HepG2 (cell line): Measurements from ENCODE around the gene ID3. TPM values are rescaled to one million over a fixed set of nuclear protein-coding genes. Genes with fewer than 3 reads are reported as not detected.

ENCODE experiments used
- ATAC-seq: fragments of 200-7000 bp; cut with Tn5 transposase; 3 replicates; pipeline ENCODE4 v1.9.1; 2020; ENCODE audit warnings: mild to moderate bottlenecking, moderate library complexity
- BruUV-seq: library from RNA; stranded (reverse); fragments of 400-500 nt; replicated peaks from 2 replicates; lab custom pipeline; 2021; lab: Mats Ljungman, UMichigan
- CTCF ChIA-PET: fragments of 300-600 bp; formaldehyde crosslinking; extraction: SDS; loops from one replicate; lab custom pipeline; 2021; ENCODE audit warnings: low total read pairs, inconsistent platforms, low intra/inter-chr PET ratio; lab: Yijun Ruan, JAX
- POLR2A ChIA-PET: fragments of 350-600 bp; sonication (Branson Sonifier 250); formaldehyde crosslinking; loops from one replicate; lab custom pipeline; 2020; ENCODE audit warnings: antibody characterized with exemption, inconsistent platforms; lab: Yijun Ruan, JAX
- DNase-seq: peaks from one replicate; pipeline ENCODE4 v3.0.0-alpha.2; 2015; ENCODE audit warnings: low spot score
- FAIRE-seq: peaks from 3 replicates; lab custom pipeline; 2011; peaks lifted over from hg19 to GRCh38; lab: Jason Lieb, UNC
- H2AFZ ChIP-seq: one replicate; pipeline ENCODE4 v1.6.1; 2011; ENCODE audit warnings: low read length, inconsistent platforms
- H3K27ac ChIP-seq: fragments of 300-600 bp; 3 replicates; pipeline ENCODE4 v1.8.0; 2011; ENCODE audit warnings: mixed run types, mild to moderate bottlenecking, mixed read lengths, low read length, inconsistent platforms; ENCODE audit not compliant: insufficient read depth; ENCODE audit errors: extremely low read length
- H3K27me3 ChIP-seq, 2 experiments: fragments of 200-600 bp in 1 of 2; 2 replicates in 1 of 2; 3 replicates in 1 of 2; pipeline versions ENCODE4 v1.6.0 to v1.8.0; 2011; ENCODE audit warnings: low read length in 2 of 2, mild to moderate bottlenecking in 2 of 2, moderate library complexity in 2 of 2, inconsistent platforms in 1 of 2; ENCODE audit not compliant: insufficient read depth in 2 of 2, control insufficient read depth in 1 of 2
- H3K36me3 ChIP-seq, 2 experiments: fragments of 200-600 bp in 1 of 2; replicated peaks in 1 of 2; 2 replicates in 1 of 2; 3 replicates in 1 of 2; pipeline versions ENCODE4 v1.5.1 to v1.8.0; 2011; ENCODE audit warnings: low read length in 2 of 2, inconsistent platforms in 1 of 2; ENCODE audit not compliant: insufficient read depth in 2 of 2, control insufficient read depth in 1 of 2
- H3K4me1 ChIP-seq: 2 replicates; pipeline ENCODE4 v1.5.1; 2012; ENCODE audit warnings: low read length, inconsistent platforms; ENCODE audit not compliant: insufficient read depth
- H3K4me2 ChIP-seq: 2 replicates; pipeline ENCODE4 v1.6.0; 2011; ENCODE audit warnings: low read depth, low read length, inconsistent platforms
- H3K4me3 ChIP-seq, 3 experiments: fragments of 200-600 bp in 1 of 3; sonication (generic), shearing (Covaris generic) in 1 of 3; replicated peaks in 1 of 3; 2 replicates each; pipeline ENCODE4 v1.5.1; 2011 to 2016; ENCODE audit warnings: low read length in 3 of 3, inconsistent platforms in 2 of 3, low read depth in 2 of 3, mild to moderate bottlenecking in 2 of 3, control low read depth in 1 of 3, mixed read lengths in 1 of 3; ENCODE audit not compliant: insufficient read depth in 1 of 3
- H3K79me2 ChIP-seq: one replicate; pipeline ENCODE4 v1.6.1; 2011; ENCODE audit warnings: low read length, inconsistent platforms; ENCODE audit not compliant: insufficient read depth
- H3K9ac ChIP-seq: 2 replicates; pipeline ENCODE4 v1.6.0; 2011; ENCODE audit warnings: mild to moderate bottlenecking, low read depth, low read length, inconsistent platforms; ENCODE audit not compliant: insufficient read depth
- H3K9me3 ChIP-seq: 2 replicates; pipeline ENCODE4 v1.5.1; 2012; ENCODE audit warnings: mild to moderate bottlenecking, low read length
- H4K20me1 ChIP-seq: 2 replicates; pipeline ENCODE4 v1.6.0; 2011; ENCODE audit warnings: inconsistent platforms, mild to moderate bottlenecking, low read length, moderate library complexity; ENCODE audit not compliant: insufficient read depth
- HDAC2 ChIP-seq: sonication (generic); formaldehyde crosslinking; IDR thresholded peaks from 2 replicates; pipeline ENCODE4 v1.4.0; 2020; ENCODE audit warnings: missing genetic modification reagents
- HMG20B ChIP-seq: conservative IDR thresholded peaks from 2 replicates; pipeline ENCODE4 v1.6.1; 2016; ENCODE audit warnings: missing genetic modification reagents, missing compliant biosample characterization
- KDM5B ChIP-seq: sonication (generic); formaldehyde crosslinking; IDR thresholded peaks from 2 replicates; pipeline ENCODE4 v1.4.0; 2020; ENCODE audit warnings: missing genetic modification reagents, mild to moderate bottlenecking, borderline replicate concordance
- ZFP82 ChIP-seq: sonication (generic); formaldehyde crosslinking; IDR thresholded peaks from 2 replicates; pipeline ENCODE4 v1.5.1; 2020; ENCODE audit warnings: mild to moderate bottlenecking, missing genetic modification reagents, borderline replicate concordance
- ZNF292 ChIP-seq: sonication (generic); formaldehyde crosslinking; IDR thresholded peaks from 2 replicates; pipeline ENCODE4 v1.8.1; 2022; ENCODE audit warnings: mild to moderate bottlenecking, low read depth, missing genetic modification reagents, borderline replicate concordance
- WGBS: methylation state at CpG from one replicate; pipeline ENCODE4 v1.1.6; 2017; ENCODE audit warnings: low lambda C conversion rate; 5-methylcytosine and 5-hydroxymethylcytosine counted together
- in situ Hi-C: cut with HindIII; loops from 2 replicates; pipeline ENCODE4 v1.10.0; 2017; ENCODE audit warnings: low pct_unique_long_range_greater_than_20kb; ENCODE audit not compliant: extremely low pct_ligation_motif_present
- intact Hi-C: fragments of 100-400 bp; cut with micrococcal nuclease; formaldehyde crosslinking; loops from one replicate; pipeline ENCODE4 v1.10.0; 2022; ENCODE audit not compliant: unreplicated experiment
- polyA plus RNA-seq, 8 experiments: library from polyadenylated mRNA; depleted of rRNA in 3 of 8; stranded (reverse) in 7 of 8; unstranded in 1 of 8; fragments of >200 nt; fragmentation: Illumina TruSeq in 4 of 8; extraction: Trizol in 4 of 8; gene quantifications; 2 replicates each; pipeline versions ENCODE4 v1.2.1 to v1.2.3, GENCODE V29; 2011 to 2016; ENCODE audit warnings: low read depth in 4 of 8, missing spikeins in 1 of 8, mixed read lengths in 1 of 8; ENCODE audit not compliant: insufficient read depth in 1 of 8
- total RNA-seq, 5 experiments: library from RNA; depleted of rRNA; stranded (reverse); fragments of >200 nt; fragmentation: Illumina TruSeq; extraction: Trizol; gene quantifications; 2 replicates each; pipeline ENCODE4 v1.2.3, GENCODE V29; 2016; ENCODE audit warnings: low read depth in 1 of 5
- TF ChIP-seq, protein P1 (sequence below): sonication (generic); formaldehyde crosslinking; IDR thresholded peaks from 2 replicates; pipeline ENCODE4 v1.8.1; 2023; ENCODE audit warnings: mild to moderate bottlenecking, moderate library complexity, missing genetic modification reagents

Gene ID3
- total and polyA plus RNA-seq, 2 of the 13 experiments (the other 11 are each of a cell fraction or from before 2014, with no cell fraction given), result 64.8 to 115 TPM

DNA sequence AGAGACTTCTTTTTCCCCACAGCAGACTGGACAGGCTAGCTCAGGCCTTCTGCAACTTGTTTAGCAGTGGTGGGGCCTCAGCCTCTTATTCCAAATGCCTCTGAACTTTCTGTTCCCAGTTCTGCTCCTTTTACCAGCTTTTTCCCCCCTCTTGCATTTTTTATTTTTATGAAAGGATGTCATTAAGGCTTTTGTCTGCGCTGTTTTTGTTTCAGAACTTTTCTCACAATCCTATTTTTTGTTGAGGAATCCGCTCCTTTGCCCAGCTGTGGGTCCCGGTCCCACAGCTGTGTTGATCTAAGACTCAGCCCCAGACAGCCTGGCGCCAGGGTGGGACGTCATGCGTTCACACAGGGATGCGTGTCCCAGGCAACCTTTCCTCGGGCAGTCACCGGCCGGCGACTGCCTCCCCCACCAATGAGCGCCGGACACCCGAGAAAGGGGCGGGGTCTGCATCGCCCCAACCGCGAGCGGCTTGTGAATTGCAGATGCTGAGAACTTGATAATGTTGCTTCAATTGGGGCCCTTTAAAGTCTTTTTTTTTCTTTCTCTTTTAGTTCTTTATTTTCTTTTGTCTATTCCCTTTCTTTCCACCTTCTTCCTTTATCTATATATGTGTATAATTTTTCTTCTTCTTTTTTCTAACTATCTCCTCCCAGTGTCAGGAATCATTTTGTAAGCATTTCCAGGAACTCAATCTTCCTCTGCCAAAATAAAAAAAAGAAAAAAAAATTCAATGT lies 3.0 kb upstream of the ID3 start (continued):
- TF ChIP-seq KDM5B (CRISPR knock-in tag) (no peak), HDAC2 (peak; percentile 91), ZFP82 (no peak), HMG20B (peak; percentile 50; the same call in 1 of the 2 replicates)

DNA sequence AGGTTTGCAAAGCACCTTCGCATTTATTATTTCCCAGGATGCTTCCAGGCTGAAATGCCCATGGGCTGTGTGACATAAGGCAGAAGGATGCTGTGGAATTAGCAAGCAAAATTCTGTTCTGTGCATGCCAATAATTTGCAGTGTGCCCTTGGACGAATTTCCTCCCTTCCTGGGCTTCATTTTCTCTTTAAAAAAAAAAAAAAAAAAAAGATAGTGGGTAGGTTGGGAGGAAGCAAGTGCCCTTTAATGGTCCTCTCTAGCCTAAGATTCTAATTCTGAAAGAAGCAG lies 2.5 kb upstream of the ID3 start:
- no peak for ATAC-seq
- BruUV-seq, result no TSS peak
- peaks cover 25% of the 10 kb centered on the region for H3K79me2 ChIP-seq
- peak overlapping the region in 2 of 3 experiments; percentile 8 to 46; a peak in 1 of 6 replicates for H3K4me3 ChIP-seq
- in situ Hi-C loops (no loop called here), intact Hi-C loops (no loop called here)
- no peak for FAIRE-seq
- no peaks in the 10 kb centered on the region for H3K9me3 ChIP-seq
- POLR2A ChIA-PET, result interaction anchor here (0.8 to 1.3 kb wide), 5 partner anchors 16 to 217 kb away, joined by 3 to 7 read pairs (median 3); partner anchors contain the start of gene HNRNPR
- peak overlapping the region; percentile 82 for H3K9ac ChIP-seq
- H3K36me3 ChIP-seq, result no peaks in the 10 kb centered on the region
- peak overlapping the region; percentile 98 for H3K27ac ChIP-seq
- WGBS, result 29% methylated on average over 2 of the region's 2 CpGs
- no peaks in the 10 kb centered on the region; a peak in 1 of 5 replicates for H3K27me3 ChIP-seq
- peaks cover 80% of the 10 kb centered on the region for H3K4me1 ChIP-seq
- TF ChIP-seq, protein P1, sequence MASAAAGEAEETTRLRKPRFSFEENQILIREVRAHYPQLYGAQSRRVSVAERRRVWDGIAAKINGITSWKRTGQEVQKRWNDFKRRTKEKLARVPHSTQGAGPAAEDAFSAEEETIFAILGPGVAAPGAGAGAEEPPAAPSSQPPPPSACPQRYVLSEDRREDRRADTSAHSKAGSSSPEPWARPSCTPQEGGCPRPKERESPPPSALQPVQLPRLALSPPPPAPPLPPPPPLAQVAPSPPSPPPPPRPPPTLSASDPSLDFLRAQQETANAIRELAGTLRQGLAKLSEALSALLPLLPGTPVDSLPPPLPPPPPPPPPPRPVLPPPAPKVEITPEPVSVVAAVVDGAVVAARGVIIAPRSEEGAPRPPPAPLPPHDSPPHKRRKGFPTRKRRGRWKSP (CRISPR knock-in tag), result 0 out of 2 replicates have a peak, but pooled peaks have one; percentile 15
- no peak for TF ChIP-seq ZNF292 (CRISPR knock-in tag)
- TF ChIP-seq, all 625 proteins: peak for 1
- Histone ChIP-seq H4K20me1 (peaks cover 9% of the 10 kb centered on the region; the same call in 1 of the 2 replicates), H2AFZ (no peak overlapping the region), H3K4me2 (peak overlapping the region; percentile 81)
- CTCF ChIA-PET, result no interaction called here
- no peak for DNase-seq
